ENCODE data around the gene GPC6.
"Not testable (repeated sequence)": the region's sequence is repeated elsewhere in the genome, so short reads cannot be mapped to it uniquely, and the experiment has no call there.

GPC6 gene

GRCh38 chr13:93226623-93227279, at the start of gene GPC6:
Gene GPC6 (plus strand): TSS chr13:93226807.
- FAIRE-seq = peak; percentile 78

- no peak for FAIRE-seq
Observed at GRCh38 chr13:93180356-93180969, 46.1 kb upstream of the GPC6 start.

GRCh38 chr13:93182406-93182805, 44.2 kb upstream of the GPC6 start:
- FAIRE-seq = no peak

- no peak for FAIRE-seq
Observed at GRCh38 chr13:93183302-93183701, 43.3 kb upstream of the GPC6 start.

GRCh38 chr13:93190006-93190405, 36.6 kb upstream of the GPC6 start:
- no peak for FAIRE-seq

GRCh38 chr13:93193682-93194081, 32.9 kb upstream of the GPC6 start:
- no peak for FAIRE-seq

- no peak for FAIRE-seq
Observed at GRCh38 chr13:93199856-93200255, 26.8 kb upstream of the GPC6 start.

GRCh38 chr13:93200626-93201025, 26.0 kb upstream of the GPC6 start:
- no peak for FAIRE-seq

- no peak for FAIRE-seq
Observed at GRCh38 chr13:93201992-93202558, 24.5 kb upstream of the GPC6 start.

- FAIRE-seq = not testable (repeated sequence)
Observed at GRCh38 chr13:93206778-93207392, 19.7 kb upstream of the GPC6 start.

GRCh38 chr13:93216122-93216521, 10.5 kb upstream of the GPC6 start:
- no peak for FAIRE-seq

GRCh38 chr13:93217721-93218261, 8.8 kb upstream of the GPC6 start:
- FAIRE-seq = no peak

- FAIRE-seq = no peak
Observed at GRCh38 chr13:93218583-93218982, 8.0 kb upstream of the GPC6 start.

- FAIRE-seq = no peak
Observed at GRCh38 chr13:93220073-93220472, 6.5 kb upstream of the GPC6 start.

- FAIRE-seq = no peak
Observed at GRCh38 chr13:93222976-93223375, 3.6 kb upstream of the GPC6 start.

- no peak for FAIRE-seq
Observed at GRCh38 chr13:93224535-93224934, 2.1 kb upstream of the GPC6 start.

GRCh38 chr13:93225610-93226009, 997 bp upstream of the GPC6 start:
- no peak for FAIRE-seq

- no peak for FAIRE-seq
Observed at GRCh38 chr13:93226065-93226622, 463 bp upstream of the GPC6 start.

- no peak for FAIRE-seq
Observed at GRCh38 chr13:93227280-93227877, 772 bp downstream of the GPC6 start.

GRCh38 chr13:93227878-93228642, 1.5 kb downstream of the GPC6 start:
- no peak for FAIRE-seq

- no peak for FAIRE-seq
Observed at GRCh38 chr13:93228643-93228937, 2.0 kb downstream of the GPC6 start.

GRCh38 chr13:93230261-93230855, 3.8 kb downstream of the GPC6 start:
- FAIRE-seq = no peak
